T-helper 1 cell treated with Interleukin-12 subunit alpha and Interleukin-12 subunit beta and Interleukin-4 antibody, amounts not matched to agents 30 μg/mL and 1 μg/mL, for 36 hours (primary cell): Measurements from ENCODE around the gene ABL1.

Source experiments
- H3K27ac Mint-ChIP-seq: one replicate; pipeline ENCODE4 v1.8.0; 2021; ENCODE audit warnings: mild to moderate bottlenecking, mixed read lengths
- H3K27me3 Mint-ChIP-seq: one replicate; pipeline ENCODE4 v1.8.0; 2021; ENCODE audit warnings: low read depth, mixed read lengths
- H3K36me3 Mint-ChIP-seq: one replicate; pipeline ENCODE4 v1.8.0; 2021; ENCODE audit warnings: low read depth, mixed read lengths
- H3K4me1 Mint-ChIP-seq: one replicate; pipeline ENCODE4 v1.8.0; 2021; ENCODE audit warnings: low read depth, mixed read lengths
- H3K4me3 Mint-ChIP-seq: one replicate; pipeline ENCODE4 v1.8.0; 2021; ENCODE audit warnings: mild to moderate bottlenecking, moderate library complexity, mixed read lengths
- H3K9me3 Mint-ChIP-seq: one replicate; pipeline ENCODE4 v1.8.0; 2021; ENCODE audit warnings: mixed read lengths

Gene ABL1

DNA sequence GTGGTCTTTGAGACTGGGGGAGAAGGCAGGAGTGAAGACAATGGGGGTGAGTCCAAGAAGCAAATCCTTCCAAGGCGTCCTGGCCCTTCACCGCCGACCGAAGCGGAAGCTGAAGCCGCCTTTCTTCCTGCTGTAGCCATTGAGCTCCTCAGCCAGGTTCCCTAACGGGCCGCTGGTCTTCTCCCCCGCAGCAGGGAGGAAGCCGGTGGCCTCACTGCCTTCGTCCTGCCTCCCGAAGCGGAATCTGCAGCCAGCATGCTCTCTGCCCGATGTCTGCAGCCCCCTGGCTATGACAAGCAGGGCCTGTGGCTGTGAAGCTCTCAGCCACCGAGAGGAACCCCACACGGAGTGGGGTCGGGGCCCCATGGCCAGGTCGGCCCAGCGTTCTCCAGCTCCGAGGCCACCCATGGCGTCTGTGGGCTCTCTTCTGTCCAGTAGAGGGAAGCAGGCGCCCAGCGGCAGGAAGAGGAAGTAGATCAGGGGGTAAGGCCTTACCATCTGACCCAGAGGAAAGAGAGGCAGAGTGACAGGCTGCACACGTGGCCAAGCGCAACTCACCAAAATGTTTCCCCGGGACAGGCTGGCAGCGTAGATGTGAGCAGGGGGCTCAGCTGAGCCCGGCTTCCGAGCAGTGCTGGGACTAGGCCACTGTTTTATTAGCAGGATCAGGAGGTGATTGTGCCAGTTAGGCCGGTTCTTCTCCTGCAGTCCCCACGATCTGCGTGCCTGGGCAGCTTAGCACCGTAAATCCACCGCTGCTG is 58.5 kb downstream of the ABL1 start:
- Mint-ChIP-seq H3K27me3 (no peaks in the 10 kb centered on the region), H3K36me3 (no peaks in the 10 kb centered on the region), H3K27ac (no peak overlapping the region), H3K4me3 (no peak overlapping the region), H3K4me1 (no peaks in the 10 kb centered on the region), H3K9me3 (no peaks in the 10 kb centered on the region)

DNA sequence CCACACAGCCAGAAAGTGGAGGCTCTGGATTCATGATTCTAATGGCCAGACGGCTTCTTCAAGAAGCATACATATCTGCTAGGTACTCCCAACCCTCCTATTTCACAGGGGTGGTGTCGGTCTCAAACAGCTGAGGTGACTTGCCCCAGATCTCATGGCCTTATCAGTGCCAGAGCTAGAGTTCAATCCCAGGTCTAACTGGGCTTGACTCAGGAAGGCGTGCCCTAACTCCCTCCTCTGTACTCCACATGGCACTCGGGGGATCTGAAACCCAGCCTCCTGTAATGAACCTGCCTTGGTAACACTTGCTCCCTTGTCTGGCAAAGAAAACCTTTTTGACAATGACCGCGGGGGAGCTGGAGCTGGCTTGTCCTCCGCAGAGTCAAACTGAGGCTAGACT is 59.5 kb downstream of the ABL1 start:
- Mint-ChIP-seq H3K36me3 (no peaks in the 10 kb centered on the region), H3K4me1 (no peaks in the 10 kb centered on the region), H3K27ac (no peak overlapping the region), H3K27me3 (no peaks in the 10 kb centered on the region), H3K9me3 (no peaks in the 10 kb centered on the region), H3K4me3 (no peak overlapping the region)

- Mint-ChIP-seq H3K27ac (no peak overlapping the region), H3K4me1 (no peaks in the 10 kb centered on the region), H3K27me3 (no peaks in the 10 kb centered on the region), H3K9me3 (no peaks in the 10 kb centered on the region), H3K36me3 (no peaks in the 10 kb centered on the region), H3K4me3 (no peak overlapping the region)
Measured at GRCh38 chr9:130895038-130895437, 60.0 kb downstream of the ABL1 start.

DNA sequence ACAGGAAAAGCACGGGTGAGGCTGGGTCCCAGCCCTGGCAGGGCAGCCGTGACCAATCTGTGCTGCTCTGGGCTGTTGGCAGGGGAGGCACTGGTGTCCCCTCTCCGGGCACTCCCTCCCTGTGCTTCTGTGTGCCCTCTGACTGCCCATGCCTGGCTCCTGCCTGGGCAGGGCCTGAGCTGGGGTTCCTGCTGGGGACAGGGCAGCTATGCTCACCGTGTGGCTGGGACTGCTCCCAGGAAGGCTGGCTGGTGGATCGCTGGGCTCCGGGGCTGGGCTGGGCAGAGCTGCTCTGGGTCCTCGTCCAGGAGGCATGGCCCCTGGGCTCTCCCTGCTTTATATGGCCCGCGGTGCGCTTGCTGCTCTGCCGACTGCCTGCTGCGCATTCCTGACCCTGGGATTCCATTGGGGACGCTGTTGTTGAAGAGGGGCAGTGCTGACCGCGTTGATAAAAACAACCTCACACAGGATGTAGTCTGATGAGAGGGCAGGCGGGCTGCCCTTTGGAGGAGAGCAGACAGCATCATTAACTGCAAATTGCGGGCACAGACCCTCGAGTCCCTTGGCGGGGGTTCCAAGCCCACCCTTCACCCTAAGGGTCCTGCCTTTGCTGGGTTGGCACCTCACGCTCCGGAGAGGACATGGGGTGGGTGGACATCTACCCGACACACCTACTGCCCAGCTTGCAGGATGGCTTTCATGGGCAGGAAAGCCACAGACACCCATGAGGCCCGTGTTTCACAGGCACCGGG is 60.6 kb downstream of the ABL1 start:
- no peak overlapping the region for H3K4me3 Mint-ChIP-seq
- H3K27ac Mint-ChIP-seq = no peak overlapping the region

GRCh38 chr9:130896233-130897014 is 61.4 kb downstream of the ABL1 start, which contains the start of gene QRFP:
Gene QRFP (minus strand): TSS chr9:130896812. CDS start chr9:130893838, 2,974 bp downstream.
- Mint-ChIP-seq H3K27me3 (no peaks in the 10 kb centered on the region), H3K9me3 (no peaks in the 10 kb centered on the region), H3K36me3 (no peaks in the 10 kb centered on the region), H3K4me1 (no peaks in the 10 kb centered on the region), H3K27ac (no peak within 1 kb of the TSS), H3K4me3 (no peak within 1 kb of the TSS)

More for the DNA sequence above, 60.6 kb downstream of the ABL1 start:
- Mint-ChIP-seq H3K9me3 (no peaks in the 10 kb centered on the region), H3K27me3 (no peaks in the 10 kb centered on the region), H3K36me3 (no peaks in the 10 kb centered on the region), H3K4me1 (no peaks in the 10 kb centered on the region)

DNA sequence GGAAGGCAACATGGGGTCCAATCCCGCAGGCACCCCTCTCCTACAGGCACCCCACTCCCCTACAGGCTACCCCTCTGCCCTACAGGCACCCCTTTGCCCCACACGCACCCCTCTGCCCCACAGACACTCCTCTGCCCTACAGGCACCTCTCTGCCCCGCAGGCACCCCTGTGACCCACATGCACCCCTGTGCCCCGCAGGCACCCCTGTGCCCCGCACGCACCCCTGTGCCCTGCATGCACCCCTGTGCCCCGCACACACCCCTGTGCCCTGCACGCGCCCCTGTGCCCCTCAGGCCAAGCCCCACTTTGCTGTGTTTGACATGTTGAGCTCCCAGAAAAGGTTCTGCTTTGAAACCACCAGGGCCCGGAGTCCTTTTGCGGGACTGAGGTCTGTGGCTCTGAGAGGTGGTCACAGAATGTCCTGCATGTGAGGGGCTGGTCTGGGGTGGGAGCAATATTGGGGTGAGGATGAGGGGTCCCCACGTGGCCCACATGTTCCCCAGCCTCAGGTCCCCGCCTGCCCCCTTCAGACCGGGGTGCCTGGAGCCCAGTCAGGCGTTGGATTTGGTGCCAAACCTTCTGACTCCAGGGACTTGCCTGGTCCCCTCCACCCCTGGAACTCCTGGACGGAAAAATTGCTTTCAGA is 62.2 kb downstream of the ABL1 start:
- no peak overlapping the region for H3K27ac Mint-ChIP-seq

GRCh38 chr9:130897848-130898551 is 62.9 kb downstream of the ABL1 start:
- H3K27me3 Mint-ChIP-seq = no peaks in the 10 kb centered on the region
- H3K27ac Mint-ChIP-seq = no peak overlapping the region
- no peaks in the 10 kb centered on the region for H3K36me3 Mint-ChIP-seq
- H3K4me3 Mint-ChIP-seq = no peak overlapping the region
- H3K4me1 Mint-ChIP-seq = no peaks in the 10 kb centered on the region
- H3K9me3 Mint-ChIP-seq = no peaks in the 10 kb centered on the region

More for the DNA sequence above, 62.2 kb downstream of the ABL1 start:
- Mint-ChIP-seq H3K4me1 (no peaks in the 10 kb centered on the region), H3K36me3 (no peaks in the 10 kb centered on the region), H3K9me3 (no peaks in the 10 kb centered on the region), H3K27me3 (no peaks in the 10 kb centered on the region), H3K4me3 (no peak overlapping the region)

- Mint-ChIP-seq H3K9me3 (no peaks in the 10 kb centered on the region), H3K27me3 (no peaks in the 10 kb centered on the region), H3K4me1 (no peaks in the 10 kb centered on the region), H3K27ac (no peak overlapping the region), H3K36me3 (no peaks in the 10 kb centered on the region), H3K4me3 (no peak overlapping the region)
Measured at GRCh38 chr9:130898552-130898852, 63.4 kb downstream of the ABL1 start.

DNA sequence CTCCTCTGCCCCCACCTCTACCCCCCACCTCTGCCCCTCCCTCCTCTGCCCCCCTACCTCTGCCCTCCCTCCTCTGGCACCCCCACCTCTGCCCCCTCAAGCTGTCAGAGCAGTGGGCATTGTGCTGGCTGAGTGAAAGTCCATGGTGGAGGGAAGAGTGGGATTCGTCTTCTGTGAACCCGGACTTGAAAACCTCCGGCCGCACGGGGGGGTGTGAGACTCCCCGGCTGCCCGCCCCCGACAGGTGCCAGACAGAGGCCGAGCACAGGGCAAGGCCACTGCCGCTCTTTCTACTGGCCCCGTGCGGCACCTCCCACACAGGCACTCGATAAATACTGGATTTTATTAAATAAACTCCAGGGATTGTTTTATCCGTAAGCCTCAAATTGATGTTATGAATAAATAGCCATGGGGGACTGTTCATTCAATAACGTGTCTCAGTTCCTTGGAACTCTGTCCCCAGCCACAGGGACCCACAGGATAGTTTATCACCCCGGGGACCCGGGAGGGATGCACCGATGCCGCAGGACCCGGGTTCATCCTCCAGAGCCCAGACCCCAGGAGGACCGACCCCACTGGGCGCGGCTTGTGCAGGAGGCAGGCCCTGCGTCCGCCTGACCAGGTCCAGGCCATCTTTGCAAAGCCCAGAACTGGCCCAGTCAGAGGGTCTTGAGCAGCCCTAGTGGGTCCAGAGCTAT is 64.1 kb downstream of the ABL1 start:
- H3K4me1 Mint-ChIP-seq = no peaks in the 10 kb centered on the region
- no peaks in the 10 kb centered on the region for H3K27me3 Mint-ChIP-seq
- no peak overlapping the region for H3K27ac Mint-ChIP-seq
- H3K4me3 Mint-ChIP-seq = no peak overlapping the region
- no peaks in the 10 kb centered on the region for H3K36me3 Mint-ChIP-seq
- no peaks in the 10 kb centered on the region for H3K9me3 Mint-ChIP-seq

GRCh38 chr9:130900701-130901497 is 65.8 kb downstream of the ABL1 start:
- Mint-ChIP-seq H3K27ac (no peak overlapping the region), H3K36me3 (no peaks in the 10 kb centered on the region), H3K27me3 (no peaks in the 10 kb centered on the region), H3K9me3 (no peaks in the 10 kb centered on the region), H3K4me3 (no peak overlapping the region), H3K4me1 (no peaks in the 10 kb centered on the region)

DNA sequence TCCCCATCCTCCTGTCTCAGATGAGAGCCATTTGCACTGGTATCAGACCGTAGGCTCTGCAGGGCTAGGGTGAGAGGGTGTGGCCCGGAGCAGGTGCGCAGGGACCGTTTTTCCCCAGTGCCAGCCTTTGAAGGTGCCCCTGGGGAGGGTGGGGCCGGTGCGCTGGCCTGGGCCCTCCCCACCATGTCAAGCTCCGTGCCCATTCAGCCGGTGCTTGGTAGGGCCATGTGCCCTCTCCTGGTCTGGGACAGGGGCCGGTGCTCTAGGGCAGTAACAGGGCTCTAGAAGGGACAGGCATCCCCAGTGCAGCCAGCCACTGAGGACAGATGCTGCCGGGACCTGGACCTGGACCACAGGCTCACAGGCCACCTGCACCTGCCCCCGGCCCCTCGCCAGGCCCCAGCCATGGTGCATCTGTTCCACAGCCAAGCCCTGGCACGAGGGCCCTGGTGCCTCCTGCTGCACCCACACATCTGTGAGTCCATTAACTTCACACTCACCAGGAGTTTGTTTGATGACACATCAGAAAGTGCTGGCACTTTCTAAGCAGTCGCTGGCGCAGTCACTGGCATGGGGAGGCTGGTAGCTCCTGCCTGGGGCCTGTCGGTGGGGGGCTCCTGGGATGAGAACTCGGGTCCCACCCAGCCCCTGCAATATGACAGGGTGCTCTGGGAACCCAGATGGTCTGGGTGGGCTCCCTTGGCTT is 66.6 kb downstream of the ABL1 start:
- Mint-ChIP-seq H3K9me3 (no peaks in the 10 kb centered on the region), H3K27me3 (no peaks in the 10 kb centered on the region), H3K27ac (no peak overlapping the region), H3K4me1 (no peaks in the 10 kb centered on the region), H3K36me3 (no peaks in the 10 kb centered on the region), H3K4me3 (no peak overlapping the region)
